ENCODE measurements around the gene DRG2. TPM values are rescaled to one million over a fixed set of nuclear protein-coding genes. Genes with fewer than 3 reads are reported as not detected.

Gene DRG2
- total and polyA plus RNA-seq, 2 of the 8 experiments (the other 6 are each of a cell fraction or from before 2014, with no cell fraction given) = 44.6 to 47.8 TPM

DNA sequence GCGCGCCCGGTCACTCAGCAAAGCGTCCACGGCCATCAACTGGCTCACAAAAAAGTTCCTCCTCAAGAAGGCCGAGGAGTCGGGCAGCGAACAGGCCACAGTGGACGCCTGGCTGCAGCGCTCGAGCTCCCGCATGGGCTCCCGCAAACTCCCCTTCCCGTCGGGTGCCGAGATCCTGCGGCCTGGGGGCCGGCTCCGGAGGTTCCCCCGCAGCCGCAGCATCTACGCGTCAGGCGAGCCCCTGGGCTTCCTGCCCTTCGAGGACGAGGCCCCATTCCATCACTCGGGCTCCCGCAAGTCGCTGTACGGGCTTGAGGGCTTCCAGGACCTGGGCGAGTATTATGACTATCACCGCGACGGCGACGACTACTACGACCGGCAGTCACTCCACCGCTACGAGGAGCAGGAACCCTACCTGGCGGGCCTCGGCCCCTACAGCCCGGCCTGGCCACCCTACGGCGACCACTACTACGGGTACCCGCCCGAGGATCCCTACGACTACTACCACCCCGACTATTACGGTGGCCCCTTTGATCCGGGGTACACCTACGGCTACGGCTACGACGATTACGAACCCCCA, 31.5 kb downstream of the DRG2 start (continued):
- TF ChIP-seq KDM4A (IDR thresholded peaks at IDR 0.05; ENCODE audit: low read depth, low read length, severe bottlenecking) (no peak), CBX5 (IDR thresholded peaks at IDR 0.05; ENCODE audit: low read depth, low read length) (no peak), HDAC6 (IDR thresholded peaks at IDR 0.05; ENCODE audit: low read depth, low read length) (no peak), NANOG (IDR thresholded peaks at IDR 0.05; ENCODE audit: insufficient read depth, low read depth, low read length, poor library complexity, severe bottlenecking) (no peak), SP4 (IDR thresholded peaks at IDR 0.05; ENCODE audit: low read length) (no peak), SAP30 (IDR thresholded peaks at IDR 0.05; ENCODE audit: insufficient read depth, insufficient replicate concordance, low read length) (no peak), RNF2 (IDR thresholded peaks at IDR 0.05; ENCODE audit: borderline replicate concordance, low read depth, low read length, missing control alignments, poor library complexity, severe bottlenecking) (no peak), JUN (IDR thresholded peaks at IDR 0.05; ENCODE audit: low read depth, low read length) (no peak)
